ENCODE measurements around the gene NPDC1. TPM values are rescaled to one million over a fixed set of nuclear protein-coding genes. Genes with fewer than 3 reads are reported as not detected.
A peak's percentile ranks its signal among the peaks of the same experiment; 100 is the strongest.

The NPDC1 gene
- polyA plus RNA-seq, 1 experiment: 31.9 TPM

DNA sequence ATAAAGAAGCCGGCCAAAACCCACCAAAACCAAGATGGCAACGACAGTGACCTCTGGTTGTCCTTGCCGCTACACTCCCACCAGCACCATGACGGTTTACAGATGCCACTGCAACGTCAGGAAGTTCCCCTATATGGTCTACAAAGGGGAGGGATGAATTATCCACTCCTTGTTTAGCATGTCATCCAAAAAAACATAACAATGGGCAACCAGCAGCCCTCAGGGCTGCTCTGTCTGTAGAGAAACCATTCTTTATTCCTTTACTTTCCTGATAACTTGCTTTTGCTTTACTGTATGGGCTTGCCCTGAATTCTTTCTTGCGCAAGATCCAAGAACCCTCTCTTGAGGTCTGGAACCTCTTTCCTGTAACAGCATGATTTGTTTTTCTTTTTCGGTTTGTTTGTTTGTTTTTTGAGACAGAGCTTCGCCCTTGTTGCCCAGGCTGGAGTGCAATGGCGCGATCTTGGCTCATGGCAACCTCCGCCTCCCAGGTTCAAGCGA lies 29.3 kb upstream of the NPDC1 start:
- H3K4me3 ChIP-seq (ENCODE audit: low read depth, low read length): no peak overlapping the region
- CTCF ChIA-PET: interaction anchor here (0.6 to 7.7 kb wide), 4 partner anchors 9 to 46 kb away, joined by 3 to 69 read pairs (median 6); no protein-coding TSS in a partner anchor
- TF ChIP-seq, protein P1, sequence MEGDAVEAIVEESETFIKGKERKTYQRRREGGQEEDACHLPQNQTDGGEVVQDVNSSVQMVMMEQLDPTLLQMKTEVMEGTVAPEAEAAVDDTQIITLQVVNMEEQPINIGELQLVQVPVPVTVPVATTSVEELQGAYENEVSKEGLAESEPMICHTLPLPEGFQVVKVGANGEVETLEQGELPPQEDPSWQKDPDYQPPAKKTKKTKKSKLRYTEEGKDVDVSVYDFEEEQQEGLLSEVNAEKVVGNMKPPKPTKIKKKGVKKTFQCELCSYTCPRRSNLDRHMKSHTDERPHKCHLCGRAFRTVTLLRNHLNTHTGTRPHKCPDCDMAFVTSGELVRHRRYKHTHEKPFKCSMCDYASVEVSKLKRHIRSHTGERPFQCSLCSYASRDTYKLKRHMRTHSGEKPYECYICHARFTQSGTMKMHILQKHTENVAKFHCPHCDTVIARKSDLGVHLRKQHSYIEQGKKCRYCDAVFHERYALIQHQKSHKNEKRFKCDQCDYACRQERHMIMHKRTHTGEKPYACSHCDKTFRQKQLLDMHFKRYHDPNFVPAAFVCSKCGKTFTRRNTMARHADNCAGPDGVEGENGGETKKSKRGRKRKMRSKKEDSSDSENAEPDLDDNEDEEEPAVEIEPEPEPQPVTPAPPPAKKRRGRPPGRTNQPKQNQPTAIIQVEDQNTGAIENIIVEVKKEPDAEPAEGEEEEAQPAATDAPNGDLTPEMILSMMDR (IDR thresholded peaks at IDR 0.05; ENCODE audit: insufficient read depth, low read depth, low read length): no peak
- DNase-seq (ENCODE audit: low read depth): no peak
- H3K27me3 ChIP-seq (ENCODE audit: control insufficient read depth, insufficient read depth, low read length): no peaks in the 10 kb centered on the region
- POLR2A ChIA-PET: no interaction called here
- H3K36me3 ChIP-seq (ENCODE audit: control insufficient read depth, insufficient read depth, low read length): peaks cover 12% of the 10 kb centered on the region

DNA sequence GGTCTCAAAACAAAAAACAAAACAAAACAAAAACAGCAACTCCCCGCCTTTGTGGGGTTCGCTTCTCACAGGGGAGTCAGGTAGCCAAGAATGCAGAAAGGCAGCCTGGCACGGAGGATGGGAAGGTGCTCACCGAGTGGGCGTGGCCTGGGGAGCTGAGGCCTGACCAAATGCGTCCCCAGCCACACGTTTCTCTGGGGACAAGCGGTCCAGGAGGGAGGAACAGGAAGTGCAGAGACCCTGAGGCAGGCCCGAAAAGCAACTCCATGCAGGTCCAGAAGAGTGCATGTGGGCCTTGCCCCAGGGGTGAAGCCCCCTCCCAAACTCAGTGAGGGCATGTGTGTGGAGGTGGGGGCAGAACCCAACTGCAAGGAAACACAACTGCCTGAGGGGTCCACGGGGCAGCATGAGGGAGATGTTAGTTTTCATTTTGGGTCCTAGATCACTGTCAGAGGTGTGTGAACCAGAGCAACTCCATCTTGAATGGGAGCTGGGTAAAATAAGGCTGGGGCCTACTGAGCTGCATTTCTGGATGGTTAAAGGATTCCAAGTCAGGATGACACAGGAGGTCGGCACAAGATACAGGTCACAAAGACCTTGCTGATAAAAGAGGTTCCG lies 28.8 kb upstream of the NPDC1 start:
- DNase-seq (ENCODE audit: low read depth): no peak
- no peaks in the 10 kb centered on the region for H3K27me3 ChIP-seq (ENCODE audit: control insufficient read depth, insufficient read depth, low read length)
- TF ChIP-seq, protein P1 (IDR thresholded peaks at IDR 0.05; ENCODE audit: insufficient read depth, low read depth, low read length): no peak
- ChIA-PET CTCF (interaction anchor here (1.2 to 7.7 kb wide), 2 partner anchors 9 to 39 kb away, joined by 3 to 69 read pairs; no protein-coding TSS in a partner anchor), POLR2A (no interaction called here)
- H3K36me3 ChIP-seq (ENCODE audit: control insufficient read depth, insufficient read depth, low read length): peaks cover 9% of the 10 kb centered on the region
- H3K4me3 ChIP-seq (ENCODE audit: low read depth, low read length): no peak overlapping the region

DNA sequence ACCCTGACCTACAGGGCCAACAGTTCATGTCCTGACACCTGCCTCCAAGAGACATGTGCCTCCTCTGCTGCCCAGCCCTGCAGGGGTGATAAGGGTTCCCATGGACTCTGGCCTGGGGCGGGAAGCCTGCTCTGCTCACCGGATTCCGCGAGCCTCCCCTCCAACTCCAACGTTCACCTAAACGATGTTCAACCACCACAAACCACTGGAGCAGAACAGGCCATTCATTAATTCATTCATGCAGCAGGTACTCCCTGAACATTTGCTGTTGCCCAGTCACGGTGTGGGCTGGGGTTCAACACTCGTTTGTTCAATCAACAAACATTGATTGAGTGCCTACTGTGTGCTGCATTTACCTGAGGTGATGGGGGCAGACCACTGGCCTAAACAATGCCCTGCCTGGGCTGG lies 28.0 kb upstream of the NPDC1 start:
- DNase-seq (ENCODE audit: low read depth): no peak
- TF ChIP-seq, protein P1 (IDR thresholded peaks at IDR 0.05; ENCODE audit: insufficient read depth, low read depth, low read length): no peak
- CTCF ChIA-PET: interaction anchor here (2.1 kb wide), 1 partner anchor 45 kb away, joined by 7 read pairs; no protein-coding TSS in a partner anchor
- Histone ChIP-seq H3K27me3 (ENCODE audit: control insufficient read depth, insufficient read depth, low read length) (no peaks in the 10 kb centered on the region), H3K36me3 (ENCODE audit: control insufficient read depth, insufficient read depth, low read length) (peaks cover 3% of the 10 kb centered on the region; the same call in 1 of the 2 replicates), H3K4me3 (ENCODE audit: low read depth, low read length) (no peak overlapping the region)
- POLR2A ChIA-PET: no interaction called here

DNA sequence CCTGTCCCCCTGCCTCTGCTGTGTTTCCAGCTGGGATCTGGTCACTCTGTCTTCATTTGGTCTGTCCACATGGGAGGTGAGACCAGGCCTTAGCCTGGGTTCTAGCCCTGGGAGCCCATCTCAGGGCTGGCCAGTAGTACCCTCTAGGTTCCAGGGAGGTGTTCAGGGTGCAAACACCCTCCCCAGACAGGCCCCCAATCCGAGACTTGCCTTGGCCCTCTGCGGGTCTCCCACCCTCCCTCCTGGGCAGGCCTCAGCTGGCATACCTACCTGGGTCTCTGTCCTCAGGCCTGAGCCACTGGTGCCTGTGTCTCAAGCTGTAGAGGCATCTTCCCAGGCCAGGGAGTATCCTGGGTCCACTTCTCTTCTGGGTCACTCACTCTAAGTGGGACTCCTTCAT lies 25.3 kb upstream of the NPDC1 start:
- TF ChIP-seq, protein P1 (IDR thresholded peaks at IDR 0.05; ENCODE audit: insufficient read depth, low read depth, low read length): no peak
- ChIA-PET CTCF (interaction anchor here (0.9 to 9.4 kb wide), 11 partner anchors 10 to 285 kb away, joined by 3 to 153 read pairs (median 9); partner anchors contain the start of genes AJM1, MAN1B1, NPDC1 and RNF224), POLR2A (no interaction called here)
- no peaks in the 10 kb centered on the region for H3K36me3 ChIP-seq (ENCODE audit: control insufficient read depth, insufficient read depth, low read length)
- no peak for DNase-seq (ENCODE audit: low read depth)
- no peak overlapping the region for H3K4me3 ChIP-seq (ENCODE audit: low read depth, low read length)
- H3K27me3 ChIP-seq (ENCODE audit: control insufficient read depth, insufficient read depth, low read length): no peaks in the 10 kb centered on the region

DNA sequence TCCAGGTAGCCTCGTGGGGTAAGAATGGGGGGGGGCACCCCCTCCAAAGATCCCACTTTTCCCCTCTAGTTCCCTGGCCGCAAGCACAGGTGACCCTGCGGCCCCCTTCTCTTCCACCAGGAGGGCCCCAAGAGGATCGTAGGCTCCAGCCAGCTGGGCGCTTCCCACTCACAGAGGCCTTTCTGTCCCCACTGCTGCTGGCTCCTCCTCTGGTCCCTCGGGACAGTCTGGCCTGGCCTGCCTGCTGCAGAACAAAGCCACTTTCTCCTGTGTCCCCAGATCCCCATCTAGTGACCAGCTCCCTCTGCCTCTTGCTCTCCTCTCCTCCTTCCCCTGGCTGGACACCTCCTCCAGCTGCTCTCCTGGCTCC lies 24.9 kb upstream of the NPDC1 start:
- TF ChIP-seq, protein P1 (IDR thresholded peaks at IDR 0.05; ENCODE audit: insufficient read depth, low read depth, low read length): no peak
- ChIA-PET POLR2A (interaction anchor here (0.6 to 0.7 kb wide), 2 partner anchors 43 to 240 kb away, joined by 3 to 6 read pairs; no protein-coding TSS in a partner anchor), CTCF (interaction anchor here (0.9 to 9.4 kb wide), 13 partner anchors 10 to 285 kb away, joined by 3 to 153 read pairs (median 5); partner anchors contain the start of genes AJM1, MAN1B1, NPDC1 and RNF224)
- Histone ChIP-seq H3K27me3 (ENCODE audit: control insufficient read depth, insufficient read depth, low read length) (no peaks in the 10 kb centered on the region), H3K36me3 (ENCODE audit: control insufficient read depth, insufficient read depth, low read length) (no peaks in the 10 kb centered on the region), H3K4me3 (ENCODE audit: low read depth, low read length) (peak overlapping the region; percentile 39)
- no peak for DNase-seq (ENCODE audit: low read depth)
